Stimulated activated CD8-positive, alpha-beta memory T cell treated with anti-CD3 and anti-CD28 coated beads, Interleukin-2, amount 100 ng/mL, for 48 hours (primary cell): ENCODE results near the gene AGAP6.
"Not testable (repeated sequence)": the region's sequence is repeated elsewhere in the genome, so short reads cannot be mapped to it uniquely, and the experiment has no call there.

Source experiments
- DNase-seq, 2 donors: peaks; one replicate each; pipeline ENCODE4 v3.0.0-alpha.2; 2020; ENCODE audit warnings: low read depth in 2 of 2

AGAP6 gene

DNA sequence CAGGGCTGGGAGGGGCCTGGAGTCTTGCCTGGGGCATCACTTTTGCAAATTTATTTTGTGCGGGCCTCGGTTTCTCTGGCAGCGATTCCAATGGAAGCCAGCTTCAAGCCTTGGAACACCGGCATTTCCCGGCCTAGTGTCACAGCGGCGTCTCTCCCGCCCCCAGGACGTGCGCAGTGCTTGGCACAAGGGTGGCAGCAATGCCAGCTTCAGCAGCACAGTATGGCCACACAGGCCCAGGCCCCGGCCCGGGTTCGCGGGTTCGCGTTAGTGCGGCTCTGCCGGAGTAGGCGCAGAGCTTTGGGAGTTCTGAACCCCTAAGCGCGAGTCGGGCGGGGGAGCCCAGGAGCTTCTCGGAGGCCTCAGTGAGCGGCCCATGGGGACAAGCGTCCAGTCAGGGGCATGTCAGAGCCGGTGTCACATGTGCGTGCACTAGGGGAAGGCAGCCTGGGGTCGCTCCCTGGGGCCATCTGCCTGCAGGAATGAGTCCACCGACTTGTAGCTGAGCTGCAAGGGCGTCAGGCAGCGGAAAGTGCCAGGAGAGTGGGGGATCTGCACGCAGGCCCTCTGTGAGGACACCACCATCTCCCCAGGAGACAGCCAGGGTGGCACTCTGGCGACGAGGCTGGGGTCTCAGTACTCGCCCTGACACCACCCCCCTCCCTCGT is 36.6 kb downstream of the AGAP6 start:
- DNase-seq = not testable (repeated sequence)

- no peak for DNase-seq
These were observed 37.4 kb downstream of the AGAP6 start for GRCh38 chr10:50025627-50026026.

DNA sequence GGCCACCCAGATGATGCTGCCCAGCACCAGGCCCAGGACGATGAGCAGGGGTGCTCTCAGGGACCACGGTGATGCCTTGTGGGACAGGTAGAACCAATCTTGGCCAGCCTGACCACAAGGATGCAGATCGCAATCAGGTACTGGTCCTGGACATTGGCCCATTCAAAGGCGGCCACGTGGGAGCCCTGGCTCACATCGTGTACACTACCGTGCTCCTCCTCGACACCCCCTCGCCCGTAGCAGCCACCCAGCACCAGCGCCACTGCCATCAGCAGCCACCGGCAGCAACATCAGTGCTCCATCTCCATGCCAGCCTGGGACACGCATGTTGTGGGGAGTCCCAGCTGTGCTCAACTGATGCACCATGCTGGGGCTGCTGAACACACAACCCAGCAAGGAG is 39.0 kb downstream of the AGAP6 start:
- DNase-seq = no peak

DNA sequence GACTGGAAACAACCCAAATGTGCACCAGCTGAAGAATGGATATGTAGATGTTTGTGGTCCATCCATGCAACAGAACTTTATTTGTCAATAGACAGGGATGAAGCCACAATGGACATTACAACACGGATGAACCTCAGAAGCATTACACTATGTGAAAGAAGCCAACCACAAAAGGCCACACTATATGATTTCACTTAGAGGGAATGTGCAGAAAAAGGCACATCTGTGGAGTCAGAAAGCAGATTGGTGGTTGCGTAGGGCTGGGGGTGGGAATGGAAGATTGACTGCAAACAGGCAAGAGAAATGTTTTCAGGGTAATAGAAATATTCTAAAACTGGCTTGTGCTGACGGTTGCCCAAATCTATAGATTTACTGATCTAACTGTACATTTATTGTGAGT is 45.3 kb downstream of the AGAP6 start:
- DNase-seq = no peak

GRCh38 chr10:50035337-50035736 is 47.1 kb downstream of the AGAP6 start:
- DNase-seq = not testable (repeated sequence)

- DNase-seq = no peak
These were observed 56.9 kb downstream of the AGAP6 start for GRCh38 chr10:50044941-50045664.

- DNase-seq = not testable (repeated sequence)
These were observed 58.3 kb downstream of the AGAP6 start for GRCh38 chr10:50046457-50046856.

DNA sequence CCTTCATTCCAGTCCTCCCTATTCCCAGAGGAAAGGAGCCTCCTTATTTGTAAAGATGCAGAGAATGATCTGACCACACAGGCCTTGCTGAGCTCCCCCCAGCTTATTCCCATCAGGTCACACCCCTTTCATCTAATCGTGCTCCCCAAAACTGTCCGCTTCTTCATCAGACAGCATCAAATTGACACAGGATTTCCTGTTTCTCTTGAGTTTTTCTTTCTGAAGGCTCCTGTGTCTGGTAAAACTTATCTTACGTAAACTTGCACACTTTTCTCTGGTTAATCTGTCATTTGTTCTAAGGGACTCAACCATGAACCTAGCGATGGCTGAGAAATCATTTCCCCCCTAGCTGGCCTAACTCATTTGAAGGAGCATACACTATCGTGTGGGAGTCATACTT is 59.4 kb downstream of the AGAP6 start:
- DNase-seq = not testable (repeated sequence)

DNA sequence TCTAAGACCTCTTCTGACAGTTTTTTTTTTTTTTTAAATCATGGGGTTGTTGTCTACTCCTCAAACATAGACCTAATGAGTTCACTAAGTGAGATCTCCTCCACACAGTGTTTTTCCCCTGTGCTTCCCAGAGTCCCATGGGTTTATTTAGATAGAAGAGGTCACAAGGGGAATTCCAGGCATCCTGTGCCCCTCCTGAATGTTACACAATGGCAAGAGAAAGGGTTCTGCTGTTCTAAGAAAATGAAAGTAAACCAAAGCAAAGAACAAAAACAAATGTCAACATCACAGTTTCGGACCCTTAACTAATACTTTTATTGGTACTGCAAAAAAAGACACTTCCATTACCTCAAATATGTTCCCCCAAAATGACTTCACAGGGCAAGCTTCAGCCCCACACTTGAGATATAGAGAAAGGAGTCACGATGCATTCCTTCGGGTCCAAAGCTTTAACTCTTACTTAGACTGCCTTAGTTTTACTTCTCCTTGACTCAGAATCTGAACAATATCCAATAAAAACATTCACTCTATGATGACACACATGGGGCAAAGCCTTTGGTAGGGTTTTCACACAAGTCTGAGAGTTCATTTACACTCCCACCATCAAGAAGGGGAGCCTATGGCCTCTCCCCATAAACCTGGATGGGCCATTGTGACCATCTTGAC is 63.9 kb downstream of the AGAP6 start:
- not testable (repeated sequence) for DNase-seq

GRCh38 chr10:50052778-50053376 is 64.7 kb downstream of the AGAP6 start:
- not testable (repeated sequence) for DNase-seq

DNA sequence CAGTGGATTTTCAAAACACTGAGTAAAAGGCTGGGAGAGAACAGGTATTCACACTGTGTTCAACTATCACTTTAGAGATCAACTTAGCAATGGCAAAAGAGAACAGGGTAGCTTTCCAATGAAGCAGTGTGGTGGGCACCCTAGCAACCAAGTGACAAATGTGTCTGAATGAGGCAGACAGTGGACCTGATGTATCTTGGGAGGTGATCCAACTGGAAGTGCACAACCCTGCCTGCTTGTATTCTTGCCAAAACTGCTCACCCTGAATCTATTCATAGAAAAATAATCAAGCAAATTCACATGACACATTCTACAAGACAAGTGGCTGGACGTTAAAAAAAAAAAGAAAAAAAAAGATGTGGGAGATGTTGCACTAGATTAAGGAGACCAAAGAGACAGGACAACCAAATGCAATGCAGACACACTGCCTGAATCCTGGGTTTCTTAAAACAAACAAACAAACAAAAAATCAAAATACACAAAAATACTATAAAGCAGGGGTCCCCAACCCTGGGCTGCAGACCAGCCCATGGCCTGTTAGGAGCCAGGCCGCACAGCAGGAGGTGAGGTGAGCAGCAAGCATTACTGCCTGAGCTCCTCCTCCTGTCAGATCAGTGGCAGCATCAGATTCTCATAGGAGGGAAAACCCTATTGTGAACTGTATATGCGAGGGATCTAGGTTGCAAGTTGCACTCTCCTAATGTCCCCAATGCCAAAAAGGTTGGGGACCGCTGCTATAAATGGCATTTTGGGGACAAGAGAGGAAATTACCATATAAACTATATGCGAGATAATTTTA is 67.5 kb downstream of the AGAP6 start:
- DNase-seq = not testable (repeated sequence)

GRCh38 chr10:50056654-50057053 is 68.4 kb downstream of the AGAP6 start:
- DNase-seq = not testable (repeated sequence)

- DNase-seq = not testable (repeated sequence)
These were observed 70.5 kb downstream of the AGAP6 start for GRCh38 chr10:50058727-50059126.

- not testable (repeated sequence) for DNase-seq
These were observed 71.7 kb downstream of the AGAP6 start for GRCh38 chr10:50059946-50060345.
